Keratinocyte (primary cell): ENCODE results near the gene BDKRB2.

ENCODE experiments used
- CTCF ChIP-seq, 3 experiments: IDR thresholded peaks in 1 of 3; conservative IDR thresholded peaks in 1 of 3; optimal IDR thresholded peaks in 1 of 3; 2 replicates in 2 of 3; 3 replicates in 1 of 3; pipeline versions ENCODE3 to v1.5.1; 2011; ENCODE audit warnings: low read length in 3 of 3, mild to moderate bottlenecking in 3 of 3, moderate library complexity in 2 of 3, control low read depth in 1 of 3, inconsistent platforms in 1 of 3; ENCODE audit not compliant: insufficient read depth in 2 of 3; ENCODE audit errors: extremely low read depth in 1 of 3
- EZH2 ChIP-seq: IDR thresholded peaks from one replicate; pipeline ENCODE4 v1.6.1; 2012; ENCODE audit warnings: inconsistent platforms, mild to moderate bottlenecking, low read length, moderate library complexity

GRCh38 chr14:96215452-96216244 lies 11.0 kb downstream of the BDKRB2 start:
- TF ChIP-seq CTCF (optimal IDR thresholded peaks at IDR 0.05 in 1 of 3, IDR thresholded peaks at IDR 0.05 in 1 of 3, conservative IDR thresholded peaks at IDR 0.05 in 1 of 3; ENCODE audit: extremely low read depth in 1 of 3, insufficient read depth in 2 of 3, low read length in 3 of 3): no peak
- no peak for TF ChIP-seq EZH2
